Endothelial cell of umbilical vein (primary cell): ENCODE measurements around the gene RDH13. TPM values are rescaled to one million over a fixed set of nuclear protein-coding genes. Genes with fewer than 3 reads are reported as not detected.
A peak's percentile ranks its signal among the peaks of the same experiment; 100 is the strongest.

Experiments
- BruUV-seq: library from RNA; stranded (reverse); fragments of 400-500 nt; replicated peaks from 2 replicates; lab custom pipeline; 2021; lab: Mats Ljungman, UMichigan
- CTCF ChIA-PET: fragments of 300-600, 350-600 bp; sonication (Branson Sonifier 250); formaldehyde crosslinking; loops from one replicate; lab custom pipeline; 2021; ENCODE audit warnings: antibody characterized with exemption, inconsistent platforms; lab: Charles Lee
- POLR2A ChIA-PET: fragments of 300-600, 350-600 bp; sonication (Branson Sonifier 250); formaldehyde crosslinking; loops from one replicate; lab custom pipeline; 2021; ENCODE audit warnings: antibody characterized with exemption, inconsistent platforms; lab: Charles Lee
- DNase-seq: peaks from one replicate; pipeline ENCODE4 v3.0.0-alpha.2; 2011; ENCODE audit warnings: low read depth, low spot score
- FAIRE-seq: peaks from 2 replicates; lab custom pipeline; 2011; peaks lifted over from hg19 to GRCh38; lab: Jason Lieb, UNC
- H2AFZ ChIP-seq: 2 replicates; pipeline ENCODE4 v1.6.0; 2012; ENCODE audit warnings: low read depth, low read length, control low read depth, inconsistent platforms
- H3K27ac ChIP-seq: 2 replicates; pipeline ENCODE4 v1.5.1; 2011; ENCODE audit warnings: low read depth, mild to moderate bottlenecking, control low read depth, low read length, moderate library complexity; ENCODE audit not compliant: insufficient read depth
- H3K27me3 ChIP-seq, 2 experiments: 2 replicates each; pipeline versions ENCODE4 v1.6.0 to v1.6.1; 2011; ENCODE audit warnings: low read length in 2 of 2, mixed read lengths in 1 of 2; ENCODE audit not compliant: control insufficient read depth in 2 of 2, insufficient read depth in 2 of 2
- H3K36me3 ChIP-seq, 2 experiments: 2 replicates in 1 of 2; 3 replicates in 1 of 2; pipeline ENCODE4 v1.5.1; 2011; ENCODE audit warnings: low read length in 2 of 2, mild to moderate bottlenecking in 1 of 2, moderate library complexity in 1 of 2; ENCODE audit not compliant: control insufficient read depth in 2 of 2, insufficient read depth in 2 of 2; ENCODE audit errors: extremely low read depth in 1 of 2
- H3K4me1 ChIP-seq: 3 replicates; pipeline ENCODE4 v1.5.1; 2011; ENCODE audit warnings: mild to moderate bottlenecking, low read length; ENCODE audit not compliant: control insufficient read depth, insufficient read depth; ENCODE audit errors: extremely low read depth
- H3K4me2 ChIP-seq: 2 replicates; pipeline ENCODE4 v1.6.1; 2011; ENCODE audit warnings: low read length, control low read depth, mixed read lengths; ENCODE audit not compliant: insufficient read depth
- H3K4me3 ChIP-seq, 3 experiments: fragments of 200-600 bp in 1 of 3; sonication (generic), shearing (Covaris generic) in 1 of 3; replicated peaks in 1 of 3; 2 replicates each; pipeline ENCODE4 v1.5.1; 2011 to 2016; ENCODE audit warnings: control low read depth in 3 of 3, low read length in 3 of 3, mild to moderate bottlenecking in 2 of 3, inconsistent platforms in 1 of 3, low read depth in 1 of 3, moderate library complexity in 1 of 3; ENCODE audit not compliant: insufficient read depth in 1 of 3
- H3K79me2 ChIP-seq: 2 replicates; pipeline ENCODE4 v1.6.0; 2012; ENCODE audit warnings: low read length, inconsistent platforms; ENCODE audit not compliant: control insufficient read depth, insufficient read depth
- H3K9ac ChIP-seq: replicated peaks from 2 replicates; pipeline ENCODE3; 2011; ENCODE audit warnings: low read length, control low read depth; ENCODE audit not compliant: insufficient read depth; ENCODE audit errors: extremely low read depth
- H3K9me1 ChIP-seq: replicated peaks from 3 replicates; pipeline ENCODE4 v1.6.0; 2011; ENCODE audit warnings: mild to moderate bottlenecking, low read length; ENCODE audit not compliant: control insufficient read depth, insufficient read depth; ENCODE audit errors: extremely low read depth
- H3K9me3 ChIP-seq: replicated peaks from 2 replicates; pipeline ENCODE4 v1.5.1; 2012; ENCODE audit warnings: low read length, inconsistent platforms; ENCODE audit not compliant: control insufficient read depth, insufficient read depth
- H4K20me1 ChIP-seq: replicated peaks from 2 replicates; pipeline ENCODE3; 2011; ENCODE audit warnings: mild to moderate bottlenecking, low read length; ENCODE audit not compliant: control insufficient read depth, insufficient read depth; ENCODE audit errors: extremely low read depth
- EZH2 ChIP-seq: IDR thresholded peaks from 2 replicates; pipeline ENCODE4 v1.6.1; 2012; ENCODE audit warnings: borderline replicate concordance, low read depth, mild to moderate bottlenecking, moderate library complexity, low read length, inconsistent platforms; ENCODE audit not compliant: severe bottlenecking
- GATA2 ChIP-seq: IDR thresholded peaks from 2 replicates; pipeline ENCODE4 v1.7.0; 2011; ENCODE audit warnings: low read depth, mild to moderate bottlenecking, moderate library complexity, mixed read lengths, low read length; ENCODE audit not compliant: insufficient read length, insufficient read depth
- JUN ChIP-seq: IDR thresholded peaks from 2 replicates; pipeline ENCODE4 v1.6.1; 2011; ENCODE audit warnings: borderline replicate concordance, low read depth; ENCODE audit not compliant: insufficient read length, insufficient read depth
- MAX ChIP-seq: IDR thresholded peaks from 2 replicates; pipeline ENCODE4 v1.6.1; 2011; ENCODE audit not compliant: insufficient read depth, insufficient read length
- MYC ChIP-seq: IDR thresholded peaks from one replicate; pipeline ENCODE4 v1.6.1; 2011; ENCODE audit warnings: mild to moderate bottlenecking, low read depth, low read length
- POLR2A ChIP-seq: IDR thresholded peaks from 2 replicates; pipeline ENCODE4 v1.6.1; 2012; ENCODE audit warnings: low read depth, mild to moderate bottlenecking, control low read depth, low read length
- POLR2AphosphoS5 ChIP-seq: IDR thresholded peaks from 2 replicates; pipeline ENCODE4 v1.6.1; 2012; ENCODE audit warnings: low read depth, mild to moderate bottlenecking, control low read depth, low read length, moderate library complexity; ENCODE audit not compliant: insufficient read depth
- dilution Hi-C: fragments of 300-500 bp; cut with MboI; formaldehyde crosslinking; loops from one replicate; pipeline ENCODE4 v1.15.0; 2019; ENCODE audit warnings: low sequenced_read_pairs; ENCODE audit not compliant: extremely low pct_ligation_motif_present
- intact Hi-C: fragments of 100-400 bp; cut with micrococcal nuclease; formaldehyde crosslinking; loops from one replicate; pipeline ENCODE4 v1.10.0; 2022
- polyA plus RNA-seq, 4 experiments: library from polyadenylated mRNA; depleted of rRNA in 3 of 4; stranded (reverse) in 3 of 4; unstranded in 1 of 4; fragments of >200 nt; gene quantifications; 2 replicates each; pipeline versions ENCODE4 v1.2.1 to v1.2.3, GENCODE V29; 2011 to 2012; ENCODE audit warnings: missing spikeins in 1 of 4
- total RNA-seq: library from RNA; stranded (reverse); gene quantifications from 2 replicates; pipeline ENCODE4 v1.2.3, GENCODE V29; 2021

The RDH13 gene
- total and polyA plus RNA-seq, 2 donors (not counting 3 experiments of a cell fraction or from before 2014, with no cell fraction given): 8.7 to 19.6 TPM

- dilution Hi-C loops (no loop called here), intact Hi-C loops (loop anchor here (2.0 to 5.0 kb wide), 4 partner anchors 20 to 1040 kb away; partner anchors contain the start of genes LENG9 and ZNF787)
- no peak overlapping the region for H3K9ac ChIP-seq
- peaks cover 0 to 3% of the 10 kb centered on the region in 2 experiments for H3K27me3 ChIP-seq
- POLR2A ChIA-PET: no interaction called here
- no peaks in the 10 kb centered on the region for H3K9me1 ChIP-seq
- peak; percentile 82 for FAIRE-seq
- H4K20me1 ChIP-seq: no peaks in the 10 kb centered on the region
- no peaks in the 10 kb centered on the region for H3K79me2 ChIP-seq
- peak overlapping the region; percentile 90 for H2AFZ ChIP-seq
- peaks cover 20% of the 10 kb centered on the region for H3K4me1 ChIP-seq
- no peaks in the 10 kb centered on the region for H3K36me3 ChIP-seq
- H3K4me3 ChIP-seq: peak overlapping the region; percentile 55 to 67 (median 58)
- CTCF ChIA-PET: interaction anchor here (1.0 to 2.4 kb wide), 3 partner anchors 8 to 80 kb away, joined by 3 to 9 read pairs (median 4); no protein-coding TSS in a partner anchor
- peak; percentile 89 for DNase-seq
- H3K27ac ChIP-seq: no peak overlapping the region
- no peaks in the 10 kb centered on the region for H3K9me3 ChIP-seq
- TF ChIP-seq GATA2 (no peak), POLR2AphosphoS5 (no peak), POLR2A (no peak), JUN (no peak), EZH2 (no peak), MYC (no peak), MAX (peak; percentile 33)
- peak overlapping the region; percentile 84 for H3K4me2 ChIP-seq
- BruUV-seq: no TSS peak
Observed at GRCh38 chr19:55080968-55081769, 18.2 kb upstream of the RDH13 start.
